Right atrium auricular region (tissue), 2 donors: ENCODE results near the gene OR2A5. TPM values are rescaled to one million over a fixed set of nuclear protein-coding genes. Genes with fewer than 3 reads are reported as not detected.

ENCODE experiments used
- DNase-seq: peaks from one replicate; pipeline ENCODE4 v3.0.0-alpha.2; 2019; ENCODE audit warnings: low spot score
- H3K27ac ChIP-seq, 2 donors: fragments of 200-600 bp; sonication (generic); 1 replicate in 1 of 2; 2 replicates in 1 of 2; pipeline ENCODE4 v1.5.1; 2016 to 2019
- H3K27me3 ChIP-seq, 2 donors: fragments of 200-600 bp; sonication (generic); one replicate each; pipeline versions ENCODE4 v1.5.1 to v1.6.0; 2017 to 2019
- H3K36me3 ChIP-seq: fragments of 200-600 bp; sonication (generic); one replicate; pipeline ENCODE4 v1.5.1; 2016
- H3K4me1 ChIP-seq, 2 donors: fragments of 200-600 bp; sonication (generic); one replicate each; pipeline versions ENCODE4 v1.5.1 to v1.6.0; 2017 to 2019
- H3K4me3 ChIP-seq, 2 donors: fragments of 200-600 bp; sonication (generic); 1 replicate in 1 of 2; 2 replicates in 1 of 2; pipeline ENCODE4 v1.5.1; 2017 to 2019; ENCODE audit warnings: mild to moderate bottlenecking in 1 of 2, moderate library complexity in 1 of 2
- H3K9me3 ChIP-seq, 2 donors: fragments of 200-600 bp; sonication (generic); one replicate each; pipeline ENCODE4 v1.5.1; 2019
- total RNA-seq, 2 donors: library from RNA; depleted of rRNA; stranded (reverse); fragments of >200 nt; gene quantifications; one replicate each; pipeline ENCODE4 v1.1.0, GENCODE V29; 2016
- TF ChIP-seq, protein P1 (sequence below), 2 donors: fragments of 200-600 bp; sonication (generic); IDR thresholded peaks; one replicate each; pipeline ENCODE4 v1.5.1; 2019; ENCODE audit warnings: antibody characterized with exemption in 2 of 2

OR2A5 gene
- total RNA-seq, 2 donors from 2014 or later, result not detected

DNA sequence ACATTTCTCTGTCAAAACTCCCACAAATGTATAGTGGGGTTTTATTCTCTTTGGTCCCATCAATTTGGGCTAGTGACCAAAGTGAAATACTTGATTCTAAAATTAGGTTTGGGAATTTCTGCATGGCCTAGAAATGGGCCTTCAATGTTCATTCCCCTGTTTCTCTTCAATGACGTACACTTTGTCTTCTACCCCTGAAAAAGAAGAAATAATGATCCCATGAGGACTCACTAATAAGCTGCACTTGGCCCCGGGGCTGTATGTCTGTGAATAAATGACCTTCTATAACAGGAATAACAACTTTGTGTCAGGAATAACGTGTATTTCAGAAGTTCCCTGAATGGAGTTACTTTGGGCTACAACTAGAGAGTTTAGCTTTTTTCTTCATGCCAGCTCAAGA lies 28.4 kb upstream of the OR2A5 start:
- Histone ChIP-seq H3K36me3 (no peaks in the 10 kb centered on the region), H3K27me3 (no peaks in the 10 kb centered on the region), H3K4me1 (no peaks in the 10 kb centered on the region), H3K9me3 (no peaks in the 10 kb centered on the region), H3K4me3 (no peak overlapping the region), H3K27ac (peak overlapping the region in 1 of 2 donors; percentile 53)
- no peak for DNase-seq
- TF ChIP-seq, protein P1, sequence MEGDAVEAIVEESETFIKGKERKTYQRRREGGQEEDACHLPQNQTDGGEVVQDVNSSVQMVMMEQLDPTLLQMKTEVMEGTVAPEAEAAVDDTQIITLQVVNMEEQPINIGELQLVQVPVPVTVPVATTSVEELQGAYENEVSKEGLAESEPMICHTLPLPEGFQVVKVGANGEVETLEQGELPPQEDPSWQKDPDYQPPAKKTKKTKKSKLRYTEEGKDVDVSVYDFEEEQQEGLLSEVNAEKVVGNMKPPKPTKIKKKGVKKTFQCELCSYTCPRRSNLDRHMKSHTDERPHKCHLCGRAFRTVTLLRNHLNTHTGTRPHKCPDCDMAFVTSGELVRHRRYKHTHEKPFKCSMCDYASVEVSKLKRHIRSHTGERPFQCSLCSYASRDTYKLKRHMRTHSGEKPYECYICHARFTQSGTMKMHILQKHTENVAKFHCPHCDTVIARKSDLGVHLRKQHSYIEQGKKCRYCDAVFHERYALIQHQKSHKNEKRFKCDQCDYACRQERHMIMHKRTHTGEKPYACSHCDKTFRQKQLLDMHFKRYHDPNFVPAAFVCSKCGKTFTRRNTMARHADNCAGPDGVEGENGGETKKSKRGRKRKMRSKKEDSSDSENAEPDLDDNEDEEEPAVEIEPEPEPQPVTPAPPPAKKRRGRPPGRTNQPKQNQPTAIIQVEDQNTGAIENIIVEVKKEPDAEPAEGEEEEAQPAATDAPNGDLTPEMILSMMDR (IDR thresholded peaks at IDR 0.05), result no peak

DNA sequence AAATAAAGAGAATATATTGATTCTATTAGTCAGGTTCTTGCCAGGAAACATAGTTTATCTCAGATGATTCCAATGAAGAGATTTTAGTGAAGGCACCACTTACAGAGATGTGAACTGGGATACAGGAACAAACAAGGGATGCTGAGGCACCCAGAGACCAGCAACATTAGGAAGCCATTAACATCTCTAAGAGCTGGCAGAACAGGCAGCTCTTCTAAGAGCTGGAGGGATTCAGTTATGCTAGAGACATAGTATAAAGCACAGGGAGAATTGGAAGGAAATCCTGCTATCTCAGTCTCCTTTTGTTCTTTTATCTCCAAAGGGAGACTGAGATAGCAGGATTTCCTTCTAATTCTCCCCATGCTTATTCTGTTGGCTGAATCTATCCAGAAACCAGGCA lies 26.6 kb upstream of the OR2A5 start:
- no peak for DNase-seq
- H3K36me3 ChIP-seq, result no peaks in the 10 kb centered on the region
- H3K27ac ChIP-seq, result no peak overlapping the region
- H3K4me1 ChIP-seq, result no peaks in the 10 kb centered on the region
- H3K27me3 ChIP-seq, result no peaks in the 10 kb centered on the region
- no peaks in the 10 kb centered on the region for H3K9me3 ChIP-seq
- TF ChIP-seq, protein P1 (IDR thresholded peaks at IDR 0.05), result no peak
- no peak overlapping the region for H3K4me3 ChIP-seq

DNA sequence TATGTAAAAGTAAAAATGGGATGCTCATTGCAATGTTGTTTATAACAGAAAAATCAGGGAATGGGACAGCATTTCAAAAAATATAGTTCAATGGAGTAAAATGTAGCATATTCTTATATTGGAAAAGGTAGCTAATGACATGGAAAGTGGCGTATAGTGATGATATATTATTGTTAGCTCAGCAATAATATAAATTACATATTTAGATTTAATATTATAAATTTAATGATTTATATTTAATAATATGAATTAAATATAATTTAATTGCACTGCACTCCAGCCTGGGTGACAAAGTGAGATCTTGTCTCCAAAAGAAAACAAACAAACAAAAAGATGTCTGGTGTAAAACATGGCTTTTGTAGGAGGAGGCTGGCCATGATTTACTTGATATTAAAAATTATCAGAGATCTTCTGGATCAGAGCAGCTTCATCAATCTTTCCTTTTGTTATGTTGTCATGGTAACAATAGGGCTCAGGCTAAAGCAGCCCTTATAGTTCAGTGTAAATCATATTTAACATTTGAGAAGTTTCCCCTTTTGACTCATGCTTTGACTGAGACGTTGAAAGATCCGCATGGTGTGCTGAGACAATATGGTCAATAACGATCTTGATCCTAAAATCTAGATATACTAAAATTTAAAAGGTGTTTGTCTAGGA lies 25.4 kb upstream of the OR2A5 start:
- H3K27me3 ChIP-seq, result no peaks in the 10 kb centered on the region
- no peak overlapping the region for H3K4me3 ChIP-seq
- H3K27ac ChIP-seq, result no peak overlapping the region
- DNase-seq, result no peak
- H3K36me3 ChIP-seq, result no peaks in the 10 kb centered on the region
- no peaks in the 10 kb centered on the region for H3K9me3 ChIP-seq
- no peaks in the 10 kb centered on the region for H3K4me1 ChIP-seq
- TF ChIP-seq, protein P1 (IDR thresholded peaks at IDR 0.05), result no peak

DNA sequence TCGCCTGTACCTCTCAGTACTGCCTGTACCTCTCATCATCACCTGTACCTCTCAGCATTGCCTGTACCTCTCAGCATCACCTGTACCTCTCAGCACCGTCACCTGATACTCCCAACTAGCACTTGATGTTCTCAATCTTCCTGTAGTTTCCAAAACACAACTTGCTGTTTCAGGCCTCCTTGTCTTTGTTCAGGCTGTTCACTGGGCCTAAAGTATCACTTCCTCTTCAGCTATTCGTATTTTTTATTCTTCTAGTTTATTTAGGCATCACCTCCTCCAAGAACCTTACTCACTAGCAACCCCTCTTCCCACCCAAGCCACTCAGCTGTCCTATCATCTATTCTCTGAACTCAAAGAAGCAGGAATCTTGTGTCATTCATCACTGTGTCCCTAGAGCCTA lies 24.5 kb upstream of the OR2A5 start:
- DNase-seq, result no peak
- no peaks in the 10 kb centered on the region for H3K27me3 ChIP-seq
- no peaks in the 10 kb centered on the region for H3K9me3 ChIP-seq
- TF ChIP-seq, protein P1 (IDR thresholded peaks at IDR 0.05), result no peak
- no peak overlapping the region for H3K27ac ChIP-seq
- no peak overlapping the region for H3K4me3 ChIP-seq
- H3K4me1 ChIP-seq, result no peaks in the 10 kb centered on the region
- no peaks in the 10 kb centered on the region for H3K36me3 ChIP-seq

DNA sequence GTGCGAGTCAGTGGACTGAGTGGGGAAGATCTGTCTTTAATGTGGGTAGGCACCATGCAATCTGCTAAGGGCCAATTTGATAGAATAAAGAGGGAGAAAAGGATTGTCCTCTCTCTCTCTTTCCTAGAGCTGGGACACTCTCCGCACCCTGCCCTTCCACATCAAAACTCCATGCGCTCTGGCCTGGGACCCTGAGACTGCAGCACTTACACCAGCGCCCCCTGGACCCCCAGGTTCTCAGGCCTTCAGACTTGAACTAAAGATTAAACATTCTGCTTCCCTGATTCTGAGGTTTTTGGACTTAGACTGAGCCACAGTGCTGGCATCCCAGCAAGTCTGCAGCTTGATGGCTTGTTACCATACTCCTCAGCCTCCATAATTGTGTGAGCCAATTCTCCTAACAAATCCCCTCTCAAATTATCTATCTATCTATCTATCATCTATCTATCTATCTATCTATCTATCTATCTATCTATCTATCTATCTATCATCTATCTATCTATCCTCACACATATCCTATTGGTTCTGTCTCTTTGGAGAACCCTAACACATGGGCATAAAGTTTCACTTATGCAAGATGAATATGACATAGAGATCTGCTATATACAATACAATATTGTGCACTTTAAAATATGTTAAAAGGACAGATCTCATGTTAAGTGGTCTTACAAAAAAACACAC lies 22.4 kb upstream of the OR2A5 start:
- DNase-seq, result no peak
- Histone ChIP-seq H3K4me1 (no peaks in the 10 kb centered on the region), H3K9me3 (no peaks in the 10 kb centered on the region), H3K27ac (no peak overlapping the region), H3K36me3 (no peaks in the 10 kb centered on the region), H3K4me3 (no peak overlapping the region), H3K27me3 (no peaks in the 10 kb centered on the region)
- TF ChIP-seq, protein P1 (IDR thresholded peaks at IDR 0.05), result no peak
